Effector CD8-positive, alpha-beta T cell (primary cell): ENCODE measurements around the gene LYRM4.

Source experiments
- DNase-seq: peaks from one replicate; lab custom pipeline; 2025; lab: John Stamatoyannopoulos, UW

The LYRM4 gene

GRCh38 chr6:5246141-5247097 is 14.3 kb downstream of the LYRM4 start:
- no peak for DNase-seq

- no peak for DNase-seq
Observed at GRCh38 chr6:5243069-5243468, 17.7 kb downstream of the LYRM4 start.

GRCh38 chr6:5241252-5241651 is 19.5 kb downstream of the LYRM4 start:
- DNase-seq = no peak

DNA sequence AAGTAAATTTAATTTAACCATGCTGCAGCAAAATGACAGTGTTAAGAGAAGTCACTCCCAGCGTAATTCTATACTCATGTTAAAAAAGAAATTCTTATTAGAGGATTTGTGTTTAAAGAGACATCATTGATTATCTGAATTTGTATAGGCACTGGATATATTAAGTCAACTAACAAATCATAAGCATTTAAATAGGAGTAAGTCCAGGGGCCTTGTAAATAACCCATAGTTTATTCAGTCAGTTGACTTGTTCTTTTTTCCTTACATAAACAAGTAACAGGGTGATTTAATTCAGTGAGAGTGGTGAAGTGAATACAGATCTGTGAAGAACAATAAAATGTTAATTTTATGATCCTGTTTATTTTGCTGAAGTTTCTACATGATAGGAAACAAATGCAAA is 22.4 kb downstream of the LYRM4 start:
- DNase-seq = no peak

DNA sequence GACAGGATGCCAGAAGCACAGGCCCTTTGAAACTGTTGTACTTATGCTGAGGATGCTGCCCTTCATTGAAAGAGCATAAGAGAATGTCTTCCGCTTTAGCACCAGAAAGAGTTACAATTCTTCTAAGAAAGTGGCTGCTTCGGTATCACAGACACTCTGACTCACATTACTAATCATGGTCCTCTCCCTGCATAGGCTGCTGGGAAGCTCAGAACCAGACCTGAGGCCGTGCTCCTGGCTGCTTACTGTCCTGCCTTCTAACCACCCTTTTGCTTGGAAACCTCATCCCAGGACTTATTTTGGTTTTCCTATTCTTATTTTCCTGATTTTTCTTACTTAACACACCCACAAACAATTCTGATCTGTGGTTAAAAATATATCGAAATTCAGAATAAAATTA is 22.9 kb downstream of the LYRM4 start:
- DNase-seq = no peak

DNA sequence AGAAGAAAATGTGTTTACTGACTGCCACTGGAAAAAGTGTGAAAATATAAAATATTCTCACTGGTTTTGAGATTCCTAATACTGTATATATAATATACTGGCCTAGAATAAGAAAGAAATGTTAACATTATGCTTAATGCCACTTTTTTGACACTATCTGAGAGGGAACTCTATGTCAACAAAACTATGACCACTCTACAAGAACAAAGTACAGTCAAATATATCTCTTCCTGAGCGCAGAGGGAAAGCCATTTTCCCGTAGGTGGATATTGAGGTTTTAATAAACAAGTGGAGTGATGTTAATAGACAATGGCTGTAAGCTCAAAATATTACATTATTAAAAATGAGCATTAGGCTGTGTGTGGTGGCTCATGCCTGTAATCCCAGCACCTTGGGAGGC is 24.9 kb downstream of the LYRM4 start:
- no peak for DNase-seq

- no peak for DNase-seq
Observed at GRCh38 chr6:5234874-5235273, 25.9 kb downstream of the LYRM4 start.

- DNase-seq = no peak
Observed at GRCh38 chr6:5231289-5231688, 29.5 kb downstream of the LYRM4 start.

GRCh38 chr6:5230081-5230480 is 30.7 kb downstream of the LYRM4 start:
- DNase-seq = no peak

- no peak for DNase-seq
Observed at GRCh38 chr6:5229356-5229755, 31.4 kb downstream of the LYRM4 start.

- DNase-seq = no peak
Observed at GRCh38 chr6:5223309-5223708, 37.4 kb downstream of the LYRM4 start.

DNA sequence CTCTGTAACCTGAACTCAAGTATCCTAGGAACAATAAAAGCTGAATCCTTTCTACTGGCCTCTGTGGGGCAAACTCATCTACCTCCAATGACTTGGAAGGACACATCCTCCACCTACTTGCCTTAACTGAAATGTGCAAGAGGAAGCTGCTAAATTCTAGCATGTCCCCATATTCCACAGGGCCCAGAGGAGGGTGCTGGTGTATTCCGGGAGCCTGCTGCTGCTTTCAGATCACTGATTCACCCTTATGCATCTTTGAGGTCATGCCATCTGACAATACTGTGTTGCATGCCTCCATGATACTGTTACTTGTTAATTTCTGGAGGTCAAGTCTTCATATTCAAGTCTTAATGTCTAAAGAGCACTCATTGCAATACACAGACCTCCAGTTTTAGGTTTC is 40.3 kb downstream of the LYRM4 start:
- no peak for DNase-seq

DNA sequence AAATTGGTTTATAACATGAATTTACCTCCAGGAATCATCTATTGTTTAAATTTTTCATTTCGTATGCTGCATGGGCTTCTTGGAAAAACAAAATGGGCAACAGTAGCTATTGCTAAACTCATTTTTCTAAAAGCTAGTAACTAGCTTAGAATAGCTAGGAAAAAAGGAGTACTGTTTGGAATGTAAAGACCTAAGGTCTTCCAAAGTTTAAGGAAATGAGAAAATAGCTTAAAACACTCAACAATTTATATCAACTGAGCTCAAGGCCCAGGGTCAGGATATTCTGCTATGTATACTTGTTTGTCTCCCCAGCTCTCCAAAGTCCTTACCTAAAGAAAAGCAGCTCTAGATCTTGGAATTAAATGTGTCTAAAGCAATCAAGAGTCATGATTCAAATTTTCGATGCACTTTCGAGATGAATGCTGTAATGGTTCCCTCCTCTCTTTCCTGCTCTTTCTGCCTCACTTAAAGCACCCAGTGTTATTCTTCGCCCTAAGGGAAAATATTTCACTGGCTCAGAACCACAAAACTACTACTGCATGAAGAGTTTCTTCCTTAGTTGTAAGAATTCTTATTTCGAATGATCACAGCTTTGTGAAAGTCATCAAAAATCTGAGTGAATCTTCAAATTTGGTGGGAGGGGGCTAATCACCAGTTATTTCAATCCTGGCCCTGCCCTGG is 41.6 kb downstream of the LYRM4 start:
- DNase-seq = no peak

DNA sequence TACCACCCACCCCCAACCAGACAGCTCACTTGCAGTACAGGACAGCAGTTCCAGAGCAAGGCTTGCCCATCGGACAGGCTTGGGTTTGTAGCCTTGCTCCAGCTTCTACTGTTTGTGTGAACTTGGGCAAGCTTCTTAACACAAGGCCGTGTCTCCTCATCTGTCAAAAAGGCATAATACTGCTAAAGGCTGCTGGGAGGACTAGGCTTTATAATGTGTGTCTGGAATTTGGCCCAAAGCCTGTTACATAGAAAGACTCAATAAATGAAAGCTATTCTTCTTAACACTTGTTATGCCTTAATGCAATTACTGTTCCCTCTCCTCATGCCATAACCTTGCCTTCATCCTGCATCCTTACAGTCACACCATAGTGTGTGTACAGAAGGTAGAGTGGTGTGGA is 43.4 kb downstream of the LYRM4 start:
- DNase-seq = no peak

DNA sequence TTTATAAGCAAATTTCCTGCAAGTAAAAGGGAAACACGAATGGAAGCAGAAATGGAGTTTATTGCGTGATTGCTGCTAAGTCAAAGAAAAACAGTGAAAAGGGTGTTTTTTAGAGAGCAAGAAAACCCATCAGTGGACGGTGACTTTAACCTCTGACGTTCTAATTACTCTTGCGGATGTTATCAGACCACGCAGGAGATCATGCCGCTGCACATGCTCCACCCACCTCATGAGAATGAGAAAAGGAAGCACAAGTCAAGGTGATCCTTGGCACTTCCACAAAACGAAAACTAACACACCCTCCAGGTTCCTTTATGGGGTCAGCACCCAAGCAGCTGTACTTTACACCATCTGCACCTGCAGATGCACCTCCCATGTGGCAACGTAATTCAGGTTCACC is 45.0 kb downstream of the LYRM4 start:
- no peak for DNase-seq

- no peak for DNase-seq
Observed at GRCh38 chr6:5215159-5215558, 45.6 kb downstream of the LYRM4 start.

- no peak for DNase-seq
Observed at GRCh38 chr6:5214570-5215052, 46.1 kb downstream of the LYRM4 start.

DNA sequence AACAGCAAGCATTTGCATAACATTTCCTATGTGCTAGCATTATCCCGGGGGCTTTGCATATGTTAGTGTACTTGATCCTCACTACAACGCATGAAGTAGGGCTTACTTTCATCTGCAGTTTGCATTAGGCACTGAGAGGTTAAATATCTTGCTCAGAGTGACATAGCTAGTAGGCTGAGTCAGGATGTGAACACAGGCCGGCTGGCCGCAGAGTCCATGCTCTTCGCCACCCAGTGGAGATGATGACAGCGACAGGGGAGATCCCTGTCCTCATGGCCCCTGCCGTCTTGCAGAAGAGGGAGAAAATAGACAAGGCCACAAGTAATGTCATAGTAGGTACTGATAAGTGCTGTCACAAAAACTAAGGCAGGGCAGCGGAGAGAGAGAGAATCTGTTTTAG is 46.9 kb downstream of the LYRM4 start:
- no peak for DNase-seq

GRCh38 chr6:5211492-5211891 is 49.3 kb downstream of the LYRM4 start:
- DNase-seq = no peak

- DNase-seq = no peak
Observed at GRCh38 chr6:5208471-5208971, 52.2 kb downstream of the LYRM4 start.

DNA sequence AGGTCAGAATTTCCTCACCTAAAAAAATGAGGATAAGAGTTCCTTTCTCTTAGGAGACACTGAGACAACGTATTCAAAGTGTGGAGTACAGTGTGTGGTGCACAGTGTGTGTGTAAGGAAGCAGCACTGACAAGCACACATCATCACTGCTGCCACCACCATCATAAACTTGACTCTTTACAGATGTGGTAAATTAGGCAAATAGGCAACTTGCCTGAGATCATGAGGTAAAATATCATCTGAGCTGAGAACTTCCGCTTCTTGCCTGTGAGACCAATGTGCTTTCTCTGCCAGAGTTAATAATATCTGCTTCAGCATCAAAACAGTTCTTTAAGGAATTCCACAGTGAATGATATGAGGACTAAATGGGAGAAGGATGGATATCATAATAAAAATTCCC is 52.7 kb downstream of the LYRM4 start:
- DNase-seq = no peak

GRCh38 chr6:5206920-5207561 is 53.7 kb downstream of the LYRM4 start:
- DNase-seq = no peak
